Measurements from ENCODE around the gene FHL2.
"Not testable (repeated sequence)": the region's sequence is repeated elsewhere in the genome, so short reads cannot be mapped to it uniquely, and the experiment has no call there.

FHL2 gene

DNA sequence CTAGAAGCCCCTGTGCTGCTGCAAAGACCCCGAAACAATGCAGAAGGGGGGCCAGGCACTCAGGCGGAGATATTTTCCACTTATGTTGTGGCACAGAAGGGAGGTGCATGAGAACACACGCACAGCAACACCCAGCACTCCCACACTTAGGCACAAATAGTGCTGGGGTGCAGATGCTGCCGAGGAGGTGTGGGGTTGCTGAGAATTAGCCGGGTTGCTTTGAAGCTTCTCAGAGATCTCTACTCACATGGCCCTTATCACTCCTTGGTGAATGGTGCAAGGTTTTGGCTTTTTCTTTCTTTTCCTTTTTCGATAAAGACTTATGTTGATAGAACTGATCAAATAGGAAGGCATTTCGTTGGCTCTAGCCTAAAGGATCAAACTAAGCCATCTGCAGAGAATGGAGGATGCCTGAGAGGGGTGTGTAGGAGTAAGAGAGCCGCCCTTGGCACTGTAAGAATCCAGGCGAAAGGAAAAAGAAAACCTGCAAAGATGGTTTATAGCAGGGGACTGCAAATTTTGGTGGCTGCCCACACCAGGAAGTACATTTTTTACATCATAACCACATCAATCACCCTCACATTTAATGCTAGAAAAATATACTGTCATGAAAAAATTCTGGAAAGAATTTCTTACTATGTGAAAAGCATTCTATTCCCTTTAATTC, 27.9 kb upstream of the FHL2 start:
- DNase-seq = no peak
- Histone ChIP-seq H3K36me3 (no peaks in the 10 kb centered on the region), H3K27me3 (ENCODE audit: insufficient read depth, low read depth, severe bottlenecking) (no peaks in the 10 kb centered on the region), H3K4me3 (ENCODE audit: low read depth, low read length) (no peak overlapping the region), H3K27ac (no peak overlapping the region), H3K9me3 (ENCODE audit: severe bottlenecking) (no peaks in the 10 kb centered on the region)
- no peak for TF ChIP-seq CTCF (IDR thresholded peaks at IDR 0.05; ENCODE audit: low read depth, low read length)

DNA sequence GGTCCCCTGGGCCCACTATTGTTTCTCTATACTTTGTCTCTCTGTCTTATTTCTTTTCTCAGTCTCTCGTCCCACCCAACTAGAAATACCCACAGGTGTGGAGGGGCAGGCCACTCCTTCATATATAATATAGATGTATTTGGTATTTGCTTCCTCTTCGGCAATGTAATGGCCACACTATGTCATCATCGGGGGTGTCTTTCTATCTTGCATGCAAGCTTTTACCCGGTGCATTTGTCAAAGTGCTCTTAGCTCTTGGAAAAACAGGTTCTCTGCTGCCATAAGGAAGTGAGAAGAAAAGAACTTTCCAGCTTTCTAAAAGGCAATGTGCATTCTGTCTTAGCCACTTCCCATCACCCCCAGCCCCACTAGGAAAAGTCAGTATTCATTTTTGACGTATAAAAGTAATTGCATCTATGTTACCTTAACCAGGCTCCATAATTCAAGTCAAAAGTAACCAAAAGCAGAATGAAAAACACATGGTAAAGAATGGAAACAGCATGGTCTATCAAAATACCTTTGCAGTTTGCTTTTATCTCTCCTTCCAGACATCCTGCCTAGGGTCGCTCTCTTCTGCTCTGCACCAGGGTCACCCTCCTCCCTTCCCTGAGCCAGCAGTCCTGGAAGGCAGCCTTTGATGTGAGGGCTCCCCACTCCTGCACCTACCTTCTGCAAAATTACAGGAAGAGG, 27.2 kb upstream of the FHL2 start:
- H3K9me3 ChIP-seq (ENCODE audit: severe bottlenecking) = no peaks in the 10 kb centered on the region
- no peak for DNase-seq
- TF ChIP-seq CTCF (IDR thresholded peaks at IDR 0.05; ENCODE audit: low read depth, low read length) = no peak
- no peaks in the 10 kb centered on the region for H3K36me3 ChIP-seq
- no peak overlapping the region for H3K4me3 ChIP-seq (ENCODE audit: low read depth, low read length)
- H3K27ac ChIP-seq = no peak overlapping the region
- no peaks in the 10 kb centered on the region for H3K27me3 ChIP-seq (ENCODE audit: insufficient read depth, low read depth, severe bottlenecking)

- H3K9me3 ChIP-seq (ENCODE audit: severe bottlenecking); DNase-seq; H3K36me3 ChIP-seq; H3K27me3 ChIP-seq (ENCODE audit: insufficient read depth, low read depth, severe bottlenecking); H3K4me3 ChIP-seq (ENCODE audit: low read depth, low read length); H3K27ac ChIP-seq: not testable (repeated sequence)
These were observed 26.0 kb upstream of the FHL2 start for GRCh38 chr2:105424836-105425235.

GRCh38 chr2:105422801-105423200, 23.9 kb upstream of the FHL2 start:
- DNase-seq = no peak
- no peaks in the 10 kb centered on the region for H3K36me3 ChIP-seq
- H3K9me3 ChIP-seq (ENCODE audit: severe bottlenecking) = no peaks in the 10 kb centered on the region
- no peak for TF ChIP-seq CTCF (IDR thresholded peaks at IDR 0.05; ENCODE audit: low read depth, low read length)
- H3K27me3 ChIP-seq (ENCODE audit: insufficient read depth, low read depth, severe bottlenecking) = no peaks in the 10 kb centered on the region
- no peak overlapping the region for H3K27ac ChIP-seq
- no peak overlapping the region for H3K4me3 ChIP-seq (ENCODE audit: low read depth, low read length)

GRCh38 chr2:105421053-105421452, 22.2 kb upstream of the FHL2 start:
- no peaks in the 10 kb centered on the region for H3K27me3 ChIP-seq (ENCODE audit: insufficient read depth, low read depth, severe bottlenecking)
- no peak overlapping the region for H3K4me3 ChIP-seq (ENCODE audit: low read depth, low read length)
- H3K36me3 ChIP-seq = no peaks in the 10 kb centered on the region
- no peak overlapping the region for H3K27ac ChIP-seq
- no peaks in the 10 kb centered on the region for H3K9me3 ChIP-seq (ENCODE audit: severe bottlenecking)
- DNase-seq = no peak
- no peak for TF ChIP-seq CTCF (IDR thresholded peaks at IDR 0.05; ENCODE audit: low read depth, low read length)

DNA sequence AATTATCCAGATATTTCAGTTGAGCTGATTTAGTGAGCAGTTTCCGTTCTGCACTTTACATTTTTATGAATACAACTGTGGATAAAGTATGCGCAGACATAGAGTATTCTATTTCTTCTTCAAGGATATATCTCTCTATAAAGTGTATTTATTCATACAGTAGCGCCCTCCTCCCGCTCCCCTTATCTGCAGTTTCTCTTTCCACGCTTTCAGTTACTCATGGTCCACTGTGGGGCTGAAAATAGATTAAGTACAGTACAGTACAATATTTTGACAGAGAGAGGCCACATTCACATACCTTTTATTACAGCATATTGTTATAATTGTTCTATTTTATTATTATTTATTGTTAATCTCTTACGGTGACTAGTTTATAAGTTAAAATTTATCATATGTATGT, 19.7 kb upstream of the FHL2 start:
- Histone ChIP-seq H3K27ac (no peak overlapping the region), H3K9me3 (ENCODE audit: severe bottlenecking) (no peaks in the 10 kb centered on the region), H3K4me3 (ENCODE audit: low read depth, low read length) (no peak overlapping the region), H3K27me3 (ENCODE audit: insufficient read depth, low read depth, severe bottlenecking) (no peaks in the 10 kb centered on the region), H3K36me3 (no peaks in the 10 kb centered on the region)
- TF ChIP-seq CTCF (IDR thresholded peaks at IDR 0.05; ENCODE audit: low read depth, low read length) = no peak
- no peak for DNase-seq

Data from WERI-Rb-1 (cell line).